ENCODE measurements around the gene RNF138. TPM values are rescaled to one million over a fixed set of nuclear protein-coding genes. Genes with fewer than 3 reads are reported as not detected.
"Not testable (repeated sequence)": the region's sequence is repeated elsewhere in the genome, so short reads cannot be mapped to it uniquely, and the experiment has no call there.

Gene RNF138
- polyA plus RNA-seq (ENCODE audit: insufficient read length): 71.9 TPM
- long read RNA-seq, donor 1, partial matches to known transcripts: 12 of 15 reads
- long read RNA-seq, donor 1, other reads (novel, unspliced or antisense): 0 of 15 reads
- long read RNA-seq, donor 2, transcript RNF138-202 (8 exons, 3,570 nt): major isoform, 6 of 14 reads
- long read RNA-seq, donor 2, partial matches to known transcripts: 7 of 14 reads
- long read RNA-seq, donor 2, other reads (novel, unspliced or antisense): 0 of 14 reads
- long read RNA-seq, donor 3, transcript RNF138-202 (8 exons, 3,570 nt): major isoform, 9 of 9 reads
- long read RNA-seq, donor 3, partial matches to known transcripts: 0 of 9 reads
- long read RNA-seq, donor 3, other reads (novel, unspliced or antisense): 0 of 9 reads
- long read RNA-seq, donor 4: 0 reads
- long read RNA-seq, donor 5, partial matches to known transcripts: 14 of 17 reads
- long read RNA-seq, donor 5, other reads (novel, unspliced or antisense): 0 of 17 reads
- long read RNA-seq, donor 6, partial matches to known transcripts: 10 of 14 reads
- long read RNA-seq, donor 6, other reads (novel, unspliced or antisense): 0 of 14 reads
- long read RNA-seq, donor 7, partial matches to known transcripts: 8 of 12 reads
- long read RNA-seq, donor 7, other reads (novel, unspliced or antisense): 0 of 12 reads
- long read RNA-seq, donor 8, partial matches to known transcripts: 0 of 3 reads
- long read RNA-seq, donor 8, other reads (novel, unspliced or antisense): 0 of 3 reads

DNA sequence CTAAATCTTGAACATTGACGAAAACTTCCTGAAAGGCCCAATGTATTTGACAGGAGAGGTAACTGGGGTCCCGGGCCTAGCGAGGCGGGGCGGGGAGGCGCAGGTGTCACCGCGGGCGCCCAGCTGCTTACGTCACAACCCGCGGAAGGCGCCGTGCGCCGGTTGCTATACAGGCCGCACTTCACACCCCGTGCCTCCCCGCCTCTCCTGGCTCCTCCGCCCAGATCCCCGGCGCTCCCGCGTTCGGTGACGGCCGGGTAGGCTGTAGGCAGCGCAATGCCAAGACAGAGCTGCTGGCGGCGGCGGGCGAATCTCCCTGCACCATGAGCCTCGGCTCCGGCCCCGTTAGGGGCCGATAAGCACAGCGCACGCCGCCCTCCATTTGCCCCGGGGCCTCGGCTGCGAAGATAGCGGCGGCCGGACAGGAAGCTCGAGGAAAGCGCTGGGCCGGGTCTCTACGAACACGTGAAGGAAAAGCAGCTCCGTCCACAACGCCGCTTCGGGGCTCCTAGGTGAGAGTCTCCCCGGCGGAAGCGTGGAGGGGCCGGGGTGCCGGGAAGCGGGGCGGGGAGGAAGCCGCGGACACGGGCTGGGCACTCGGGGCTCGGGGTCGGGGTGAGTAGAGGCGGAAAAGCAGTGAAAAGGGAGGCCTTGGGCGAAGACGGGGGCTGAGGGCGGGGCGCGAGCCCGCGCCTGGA lies at the start of gene RNF138:
Gene RNF138 (plus strand): TSS at position 151 of the 698 bp plus-strand sequence. CDS start 903 bp downstream, outside the sequence.
- peak; percentile 82 for DNase-seq

DNA sequence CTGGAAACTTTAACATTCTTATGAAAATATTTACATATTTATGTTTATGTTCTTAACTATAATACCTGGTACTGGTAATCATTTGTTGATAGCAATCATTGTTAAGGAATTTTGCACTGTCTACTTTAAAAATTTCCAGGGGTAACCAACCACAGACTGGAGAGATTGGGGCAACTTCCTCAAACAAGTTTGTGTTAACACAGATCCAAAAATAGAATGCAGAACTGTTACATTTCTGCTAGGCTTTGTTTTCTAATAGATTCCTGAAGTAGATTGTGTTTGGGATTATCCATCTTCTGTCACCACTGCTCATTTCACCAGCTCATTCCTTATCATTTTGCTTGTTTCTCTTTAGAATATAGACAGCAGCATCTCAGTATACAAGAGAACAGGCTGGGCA lies 49.3 kb upstream of the RNF138 start:
- DNase-seq: no peak

- no peak for DNase-seq
Measured at GRCh38 chr18:32048507-32049091, 43.1 kb upstream of the RNF138 start.

- DNase-seq: no peak
Measured at GRCh38 chr18:32049393-32050171, 42.1 kb upstream of the RNF138 start.

DNA sequence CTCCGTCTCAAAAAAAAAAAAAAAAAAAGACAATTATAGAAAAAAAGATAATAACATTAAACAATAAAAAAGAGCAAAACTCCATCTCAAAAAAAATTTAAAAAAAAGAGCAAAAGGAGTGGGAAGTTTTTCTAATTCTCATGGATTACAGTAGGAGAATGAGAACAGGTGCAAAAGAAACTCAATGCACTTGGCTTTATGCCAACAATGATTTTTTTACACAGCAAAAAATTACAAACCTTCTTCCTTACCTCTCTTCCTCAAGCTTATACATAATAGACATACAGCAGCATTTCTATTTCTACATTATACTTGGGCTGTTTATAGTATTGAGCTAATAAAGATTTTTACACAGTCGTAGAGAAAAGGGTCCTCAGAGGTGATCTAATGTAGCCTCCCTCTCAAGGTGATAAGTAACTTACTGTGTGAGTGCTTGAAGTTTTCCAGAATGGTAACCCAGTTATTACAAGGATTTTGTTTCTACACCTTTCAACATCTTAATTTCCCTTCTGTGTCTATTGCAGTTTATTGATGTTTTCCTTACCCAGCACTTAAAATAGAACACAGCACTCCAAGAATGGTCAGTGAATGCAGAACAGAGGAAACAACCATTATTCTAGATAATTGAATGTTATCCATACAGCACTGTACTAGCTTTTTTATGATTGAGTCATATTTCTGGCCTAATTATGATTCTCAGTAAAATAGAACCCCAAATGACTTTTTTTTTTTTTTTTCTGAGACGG lies 34.9 kb upstream of the RNF138 start:
- no peak for DNase-seq

- DNase-seq: no peak
Measured at GRCh38 chr18:32057624-32058165, 34.0 kb upstream of the RNF138 start.

- no peak for DNase-seq
Measured at GRCh38 chr18:32060026-32060425, 31.6 kb upstream of the RNF138 start.

DNA sequence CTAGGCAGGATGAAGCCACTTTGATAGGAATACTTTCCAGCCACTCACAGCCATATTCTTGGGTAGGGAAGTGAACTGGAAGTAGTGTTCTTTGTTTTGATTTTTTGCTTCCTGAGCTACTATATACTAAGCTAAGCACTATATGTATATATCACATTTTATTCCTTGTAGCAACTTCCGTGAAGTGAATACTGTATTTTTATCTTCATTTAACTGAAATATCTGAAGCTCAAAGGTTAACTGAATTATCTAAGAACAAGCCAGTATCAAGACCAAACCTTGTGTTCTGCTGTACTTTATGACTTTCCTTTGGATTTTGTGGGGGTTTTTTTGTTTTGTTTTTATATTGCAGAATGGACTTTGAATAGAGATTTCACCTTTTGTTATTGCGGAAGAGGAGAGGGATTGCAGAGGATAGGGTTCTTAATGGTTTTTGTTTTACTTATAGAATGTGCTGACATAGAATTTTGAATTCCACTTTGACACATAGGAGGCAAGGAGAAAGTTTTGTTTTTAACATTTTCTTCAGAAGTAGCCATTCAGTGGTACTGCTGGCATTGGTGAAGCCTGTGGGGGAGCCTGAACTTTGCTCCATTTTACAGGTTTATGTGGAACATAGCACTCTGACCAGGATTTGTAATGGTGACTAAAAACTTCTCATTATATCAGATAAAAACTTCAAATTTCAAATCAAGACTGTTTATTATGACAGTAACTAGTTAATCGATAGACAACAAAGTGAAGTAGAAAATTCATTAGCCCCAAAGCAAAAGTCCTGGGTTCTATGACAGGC lies 24.1 kb upstream of the RNF138 start:
- DNase-seq: no peak

DNA sequence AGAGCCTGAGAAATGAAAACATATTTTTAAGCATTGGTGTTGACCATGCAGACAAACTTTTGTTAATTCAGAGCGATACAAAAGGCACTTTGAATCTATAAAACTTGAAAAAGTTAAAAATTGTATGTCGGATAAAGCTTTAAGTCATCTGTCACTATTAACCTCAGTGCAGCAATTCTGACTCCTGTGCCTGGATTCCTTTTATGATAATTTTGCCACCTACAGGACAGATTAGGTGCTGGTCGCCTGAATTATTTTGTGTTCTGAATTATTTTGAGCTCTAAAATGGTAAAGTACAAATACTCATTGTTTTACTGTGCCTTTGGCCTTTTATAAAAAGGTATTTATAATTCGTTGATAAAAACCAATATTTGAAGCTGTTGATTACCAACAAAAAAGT lies 19.4 kb upstream of the RNF138 start:
- DNase-seq: no peak

GRCh38 chr18:32074206-32074605 lies 17.5 kb upstream of the RNF138 start:
- no peak for DNase-seq

GRCh38 chr18:32078845-32079244 lies 12.8 kb upstream of the RNF138 start:
- no peak for DNase-seq

DNA sequence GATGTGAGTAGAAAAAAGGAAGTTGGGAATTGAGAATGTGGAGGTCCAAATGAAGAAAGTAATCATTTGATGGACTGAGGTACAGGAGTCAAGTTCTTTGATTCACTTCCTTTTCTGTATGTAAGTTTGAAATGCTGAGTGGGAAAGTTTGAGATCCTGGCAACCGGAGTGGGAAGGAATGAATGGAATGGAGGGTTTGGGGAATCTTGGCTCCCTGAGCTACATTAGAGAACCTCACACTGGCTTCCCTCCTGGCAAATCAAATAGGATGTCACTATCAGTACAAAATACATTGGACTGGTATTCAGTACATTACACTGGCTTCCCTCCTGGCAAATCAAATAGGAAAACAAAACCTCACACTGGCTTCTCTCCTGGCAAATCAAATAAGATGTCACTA lies 9.8 kb upstream of the RNF138 start:
- no peak for DNase-seq

GRCh38 chr18:32083781-32084180 lies 7.9 kb upstream of the RNF138 start:
- DNase-seq: no peak

- no peak for DNase-seq
Measured at GRCh38 chr18:32086881-32087280, 4.8 kb upstream of the RNF138 start.

- not testable (repeated sequence) for DNase-seq
Measured at GRCh38 chr18:32090831-32091230, 843 bp upstream of the RNF138 start.

DNA sequence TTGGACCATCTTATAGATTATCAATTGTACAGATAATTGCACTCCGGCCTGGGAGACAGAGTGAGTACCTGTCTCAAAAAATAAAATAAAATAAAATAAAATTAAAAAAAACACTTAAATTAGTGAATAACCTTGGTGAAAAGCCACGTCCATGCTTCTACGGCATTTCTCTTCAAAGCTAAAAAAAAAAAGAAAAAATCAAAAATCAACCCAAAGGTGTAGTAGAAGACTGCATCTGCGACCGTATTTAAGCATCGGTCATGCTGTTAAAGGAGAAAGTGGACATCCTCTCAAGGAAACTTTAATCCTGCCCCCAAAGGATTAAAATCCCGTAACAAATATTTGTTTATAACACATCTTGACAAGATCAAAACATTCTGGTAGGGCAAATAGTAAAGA lies 350 bp upstream of the RNF138 start:
- DNase-seq: no peak

DNA sequence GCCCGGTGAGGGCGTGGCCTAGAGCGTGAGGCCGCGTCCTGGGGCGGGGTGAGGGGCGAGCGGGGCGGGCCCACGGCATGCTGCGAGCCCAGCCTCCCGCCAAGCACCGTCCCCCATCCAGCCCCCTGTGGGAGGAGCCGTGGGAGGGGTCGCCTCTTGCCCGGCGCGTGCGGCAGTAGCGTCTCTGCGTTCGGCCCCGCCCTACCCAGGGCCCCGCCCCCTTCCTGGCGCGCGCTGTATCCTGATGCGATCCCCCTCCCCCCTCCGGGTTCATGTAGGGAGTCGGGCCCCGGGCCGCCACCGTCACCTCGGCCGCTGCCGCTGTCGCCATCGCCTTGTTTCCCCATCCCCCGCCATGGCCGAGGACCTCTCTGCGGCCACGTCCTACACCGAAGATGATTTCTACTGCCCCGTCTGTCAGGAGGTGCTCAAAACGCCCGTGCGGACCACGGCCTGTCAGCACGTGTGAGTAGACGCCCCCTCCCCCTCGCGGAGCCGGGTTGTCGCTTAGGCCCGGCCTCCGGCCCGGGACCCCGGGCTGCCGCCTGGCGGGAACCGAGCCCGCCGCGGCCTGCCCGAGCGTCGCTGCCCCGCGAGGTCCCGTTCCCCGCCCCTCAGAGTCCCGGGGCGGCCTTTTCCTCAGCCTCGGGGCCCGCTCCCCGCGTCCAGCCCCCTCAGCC lies 888 bp downstream of the RNF138 start:
- peak; percentile 97 for DNase-seq

- peak; percentile 52 for DNase-seq
Measured at GRCh38 chr18:32093102-32093511, 1.4 kb downstream of the RNF138 start.

DNA sequence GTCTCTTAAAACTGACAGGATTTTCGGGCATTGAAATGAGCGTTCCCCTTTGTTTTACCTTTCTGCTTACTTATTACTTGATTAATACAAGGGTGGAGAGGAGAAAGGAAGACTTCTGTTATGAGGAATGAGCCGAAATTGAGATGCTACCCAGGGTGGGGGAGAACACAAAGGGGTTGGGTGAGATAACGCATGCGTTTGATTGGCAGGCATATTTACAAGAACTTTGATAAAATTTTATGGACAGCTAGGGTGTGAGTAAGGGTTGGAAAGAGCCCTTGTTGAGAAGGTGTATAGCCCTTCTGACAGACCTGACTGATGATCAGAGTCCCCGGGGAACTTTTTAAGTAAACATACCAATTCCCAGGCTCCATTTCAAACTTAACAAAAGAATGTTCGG lies 1.8 kb downstream of the RNF138 start:
- DNase-seq: no peak

Measured in left kidney (tissue), 8 donors.